ENCODE measurements around the gene TRAK1.

TRAK1 gene

DNA sequence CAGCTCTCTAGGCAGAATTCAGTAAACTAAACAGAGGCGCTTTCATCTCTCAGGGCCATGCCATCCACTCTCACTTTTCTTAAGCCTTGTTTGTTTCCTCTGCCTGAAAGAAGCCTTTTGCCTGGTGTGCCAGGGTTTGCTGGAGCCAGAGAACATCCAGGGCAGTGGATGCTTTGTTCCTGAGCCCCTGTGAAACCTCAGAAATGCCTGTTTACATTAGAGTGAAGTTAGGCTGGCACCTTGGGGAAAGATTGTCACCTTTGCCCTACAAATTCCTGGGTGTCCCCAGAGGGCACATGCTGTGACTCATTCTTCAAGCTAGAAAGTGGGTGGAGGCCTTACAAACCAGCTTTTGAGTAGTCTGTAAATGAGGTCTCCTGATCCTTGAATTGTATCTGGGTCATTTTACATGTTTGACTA lies 10.7 kb upstream of the TRAK1 start:
- no peak overlapping the region for H3K4me3 ChIP-seq (ENCODE audit: low read length)
- H3K79me2 ChIP-seq (ENCODE audit: low read length): peaks cover 100% of the 10 kb centered on the region
- H2AFZ ChIP-seq (ENCODE audit: low read depth, low read length): no peak overlapping the region
- peaks cover 69% of the 10 kb centered on the region for H3K4me1 ChIP-seq (ENCODE audit: low read length)
- no peaks in the 10 kb centered on the region for H3K27me3 ChIP-seq (ENCODE audit: low read depth, low read length)
- no peaks in the 10 kb centered on the region for H3K9me3 ChIP-seq (ENCODE audit: insufficient read depth, low read length)
- peak overlapping the region; percentile 19; the same call in 1 of the 2 replicates for H3K9ac ChIP-seq (ENCODE audit: low read length)
- no peak for TF ChIP-seq EZH2phosphoT487 (IDR thresholded peaks at IDR 0.05; ENCODE audit: low read depth)
- TF ChIP-seq, protein P1, sequence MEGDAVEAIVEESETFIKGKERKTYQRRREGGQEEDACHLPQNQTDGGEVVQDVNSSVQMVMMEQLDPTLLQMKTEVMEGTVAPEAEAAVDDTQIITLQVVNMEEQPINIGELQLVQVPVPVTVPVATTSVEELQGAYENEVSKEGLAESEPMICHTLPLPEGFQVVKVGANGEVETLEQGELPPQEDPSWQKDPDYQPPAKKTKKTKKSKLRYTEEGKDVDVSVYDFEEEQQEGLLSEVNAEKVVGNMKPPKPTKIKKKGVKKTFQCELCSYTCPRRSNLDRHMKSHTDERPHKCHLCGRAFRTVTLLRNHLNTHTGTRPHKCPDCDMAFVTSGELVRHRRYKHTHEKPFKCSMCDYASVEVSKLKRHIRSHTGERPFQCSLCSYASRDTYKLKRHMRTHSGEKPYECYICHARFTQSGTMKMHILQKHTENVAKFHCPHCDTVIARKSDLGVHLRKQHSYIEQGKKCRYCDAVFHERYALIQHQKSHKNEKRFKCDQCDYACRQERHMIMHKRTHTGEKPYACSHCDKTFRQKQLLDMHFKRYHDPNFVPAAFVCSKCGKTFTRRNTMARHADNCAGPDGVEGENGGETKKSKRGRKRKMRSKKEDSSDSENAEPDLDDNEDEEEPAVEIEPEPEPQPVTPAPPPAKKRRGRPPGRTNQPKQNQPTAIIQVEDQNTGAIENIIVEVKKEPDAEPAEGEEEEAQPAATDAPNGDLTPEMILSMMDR (IDR thresholded peaks at IDR 0.05; ENCODE audit: low read depth, low read length): no peak
- peak overlapping the region; percentile 81 for H3K27ac ChIP-seq (ENCODE audit: low read length)
- peak overlapping the region; percentile 88 for H3K4me2 ChIP-seq (ENCODE audit: low read length)
- peaks cover 82% of the 10 kb centered on the region for H4K20me1 ChIP-seq (ENCODE audit: insufficient read depth, low read length)
- H3K36me3 ChIP-seq (replicated peaks; ENCODE audit: low read depth, low read length): peaks cover 7% of the 10 kb centered on the region

DNA sequence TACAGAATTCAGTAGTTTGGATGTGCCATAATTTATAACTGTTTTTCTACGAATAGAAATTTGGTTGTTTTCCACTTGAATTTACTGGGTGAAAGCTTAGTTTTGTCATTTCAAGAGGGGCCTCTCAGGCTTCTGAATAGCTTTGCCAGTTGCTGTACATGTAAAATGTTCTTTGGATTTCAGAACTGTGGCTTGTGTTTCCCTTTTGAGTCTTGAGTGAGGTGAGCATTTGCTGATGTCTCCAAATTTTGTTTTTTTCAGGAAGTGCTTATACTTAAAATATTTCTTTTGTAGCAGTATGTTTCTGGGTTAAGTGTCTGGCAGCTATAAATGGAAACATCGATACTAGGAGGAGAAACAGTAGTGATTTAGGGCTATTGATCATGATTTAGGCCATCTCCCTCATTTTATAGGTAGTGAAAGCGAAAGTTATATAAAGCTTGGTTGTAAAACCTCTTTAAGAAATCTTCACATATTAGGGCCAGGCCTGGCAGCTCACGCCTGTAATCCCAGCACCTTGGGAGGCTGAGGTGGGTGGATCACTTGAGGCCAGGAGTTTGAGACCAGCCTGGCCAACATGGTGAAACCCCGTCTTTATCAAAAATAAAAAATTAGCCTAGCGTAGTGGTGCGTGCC lies 9.2 kb upstream of the TRAK1 start:
- peak overlapping the region; percentile 88 for H3K4me2 ChIP-seq (ENCODE audit: low read length)
- peaks cover 88% of the 10 kb centered on the region for H4K20me1 ChIP-seq (ENCODE audit: insufficient read depth, low read length)
- H3K9me3 ChIP-seq (ENCODE audit: insufficient read depth, low read length): no peaks in the 10 kb centered on the region
- H3K4me1 ChIP-seq (ENCODE audit: low read length): peaks cover 84% of the 10 kb centered on the region
- peak overlapping the region; percentile 69 for H3K9ac ChIP-seq (ENCODE audit: low read length)
- peaks cover 100% of the 10 kb centered on the region for H3K79me2 ChIP-seq (ENCODE audit: low read length)
- peaks cover 11% of the 10 kb centered on the region for H3K36me3 ChIP-seq (replicated peaks; ENCODE audit: low read depth, low read length)
- H3K27me3 ChIP-seq (ENCODE audit: low read depth, low read length): no peaks in the 10 kb centered on the region
- no peak overlapping the region for H2AFZ ChIP-seq (ENCODE audit: low read depth, low read length)
- TF ChIP-seq, protein P1 (IDR thresholded peaks at IDR 0.05; ENCODE audit: low read depth, low read length): no peak
- no peak for TF ChIP-seq EZH2phosphoT487 (IDR thresholded peaks at IDR 0.05; ENCODE audit: low read depth)
- peak overlapping the region; percentile 61 for H3K4me3 ChIP-seq (ENCODE audit: low read length)
- peak overlapping the region; percentile 81 for H3K27ac ChIP-seq (ENCODE audit: low read length)

DNA sequence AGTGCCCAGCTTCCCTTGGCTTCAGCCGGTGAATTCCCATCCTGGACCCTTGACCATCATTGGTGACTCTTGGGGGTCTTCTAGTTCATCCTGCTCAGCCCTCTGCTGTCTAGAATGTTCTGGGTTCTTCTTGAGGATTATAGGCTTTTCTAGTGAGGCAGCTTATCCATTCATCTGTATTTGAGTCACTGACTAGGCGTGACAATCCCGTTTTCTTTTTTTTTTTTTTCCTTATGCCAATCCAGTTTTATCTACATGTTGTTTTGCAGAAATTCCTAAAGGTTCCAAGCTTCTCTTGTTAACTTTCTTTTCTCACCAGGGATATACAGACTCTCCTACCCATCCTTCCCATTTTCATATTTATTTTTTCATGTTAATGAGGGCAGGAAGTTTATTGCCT lies 6.6 kb upstream of the TRAK1 start:
- no peak overlapping the region for H2AFZ ChIP-seq (ENCODE audit: low read depth, low read length)
- H3K9ac ChIP-seq (ENCODE audit: low read length): no peak overlapping the region
- peaks cover 96% of the 10 kb centered on the region for H3K4me1 ChIP-seq (ENCODE audit: low read length)
- peaks cover 32% of the 10 kb centered on the region for H3K36me3 ChIP-seq (replicated peaks; ENCODE audit: low read depth, low read length)
- H3K9me3 ChIP-seq (ENCODE audit: insufficient read depth, low read length): no peaks in the 10 kb centered on the region
- TF ChIP-seq, protein P1 (IDR thresholded peaks at IDR 0.05; ENCODE audit: low read depth, low read length): no peak
- no peak for TF ChIP-seq EZH2phosphoT487 (IDR thresholded peaks at IDR 0.05; ENCODE audit: low read depth)
- H3K4me3 ChIP-seq (ENCODE audit: low read length): no peak overlapping the region
- no peak overlapping the region for H3K27ac ChIP-seq (ENCODE audit: low read length)
- H4K20me1 ChIP-seq (ENCODE audit: insufficient read depth, low read length): peaks cover 85% of the 10 kb centered on the region
- no peaks in the 10 kb centered on the region for H3K27me3 ChIP-seq (ENCODE audit: low read depth, low read length)
- peaks cover 99% of the 10 kb centered on the region for H3K79me2 ChIP-seq (ENCODE audit: low read length)
- H3K4me2 ChIP-seq (ENCODE audit: low read length): peak overlapping the region; percentile 79; the same call in 1 of the 2 replicates

DNA sequence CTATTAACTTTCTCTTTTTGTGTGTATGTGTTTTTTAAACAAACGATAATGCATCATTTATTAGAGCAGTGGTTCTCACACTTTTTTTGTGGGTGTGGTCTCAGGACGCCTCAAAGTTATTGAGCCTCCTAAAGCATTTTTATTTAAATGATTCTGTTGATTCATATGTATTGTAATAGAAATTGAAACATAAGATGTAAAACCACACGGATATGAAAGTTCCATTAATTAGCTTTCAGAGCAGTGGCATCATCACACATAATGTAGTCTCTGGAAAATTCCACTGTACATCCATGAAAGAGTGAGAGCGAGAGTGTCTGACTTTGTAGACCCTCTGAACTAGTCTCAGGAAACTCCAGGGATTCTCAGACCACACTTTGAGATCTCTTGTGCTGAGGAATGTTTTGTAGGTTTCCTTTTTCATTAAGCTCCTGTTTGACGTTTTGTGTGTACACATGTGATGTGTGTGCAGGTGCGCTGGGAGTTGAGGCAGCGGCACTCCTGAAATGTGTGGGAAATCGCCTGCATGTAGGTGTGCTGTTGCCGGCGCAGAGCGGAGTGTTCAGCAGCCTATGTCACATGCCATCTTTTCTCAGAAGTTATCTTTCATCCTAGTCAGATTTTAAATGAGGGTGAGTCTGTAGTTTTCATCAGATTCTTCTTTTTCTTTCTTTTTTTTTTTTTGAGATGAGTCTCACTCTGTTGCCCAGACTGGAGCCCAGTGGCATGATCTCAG lies 5.3 kb upstream of the TRAK1 start:
- Histone ChIP-seq H3K79me2 (ENCODE audit: low read length) (peaks cover 99% of the 10 kb centered on the region), H3K9ac (ENCODE audit: low read length) (peak overlapping the region; percentile 2; the same call in 1 of the 2 replicates), H2AFZ (ENCODE audit: low read depth, low read length) (no peak overlapping the region), H3K27me3 (ENCODE audit: low read depth, low read length) (no peaks in the 10 kb centered on the region), H3K4me2 (ENCODE audit: low read length) (peak overlapping the region; percentile 79), H3K4me3 (ENCODE audit: low read length) (peak overlapping the region; percentile 55), H3K9me3 (ENCODE audit: insufficient read depth, low read length) (no peaks in the 10 kb centered on the region), H3K27ac (ENCODE audit: low read length) (peak overlapping the region; percentile 37), H3K4me1 (ENCODE audit: low read length) (peaks cover 96% of the 10 kb centered on the region), H4K20me1 (ENCODE audit: insufficient read depth, low read length) (peaks cover 73% of the 10 kb centered on the region), H3K36me3 (replicated peaks; ENCODE audit: low read depth, low read length) (peaks cover 44% of the 10 kb centered on the region)
- no peak for TF ChIP-seq EZH2phosphoT487 (IDR thresholded peaks at IDR 0.05; ENCODE audit: low read depth)
- TF ChIP-seq, protein P1 (IDR thresholded peaks at IDR 0.05; ENCODE audit: low read depth, low read length): no peak

Data from OCI-LY3 (cell line).